Retina (tissue), 1 donor: ENCODE measurements around the gene TTC22.

Source experiments
- DNase-seq: peaks from one replicate; pipeline ENCODE4 v3.0.0-alpha.2; 2016

Gene TTC22

GRCh38 chr1:54800899-54801759, at the start of gene TTC22:
Gene TTC22, minus strand, starts transcription at chr1:54801323. Its CDS starts 160 bp downstream, at chr1:54801163.
- DNase-seq: peak; percentile 74

GRCh38 chr1:54850737-54851136, 49.6 kb upstream of the TTC22 start:
- DNase-seq: no peak

GRCh38 chr1:54850069-54850730, 49.1 kb upstream of the TTC22 start:
- no peak for DNase-seq

- DNase-seq: no peak
Observed at GRCh38 chr1:54849219-54850068, 48.3 kb upstream of the TTC22 start.

GRCh38 chr1:54848134-54848948, 47.2 kb upstream of the TTC22 start:
- DNase-seq: no peak

GRCh38 chr1:54846716-54847284, 45.7 kb upstream of the TTC22 start:
- DNase-seq: no peak

- DNase-seq: no peak
Observed at GRCh38 chr1:54846301-54846700, 45.2 kb upstream of the TTC22 start.

- no peak for DNase-seq
Observed at GRCh38 chr1:54845772-54846171, 44.6 kb upstream of the TTC22 start.

- no peak for DNase-seq
Observed at GRCh38 chr1:54844564-54844963, 43.4 kb upstream of the TTC22 start.

- no peak for DNase-seq
Observed at GRCh38 chr1:54843449-54843848, 42.3 kb upstream of the TTC22 start.

GRCh38 chr1:54842963-54843362, 41.8 kb upstream of the TTC22 start:
- no peak for DNase-seq

- DNase-seq: no peak
Observed at GRCh38 chr1:54842206-54842915, 41.2 kb upstream of the TTC22 start.

- DNase-seq: no peak
Observed at GRCh38 chr1:54839824-54840223, 38.7 kb upstream of the TTC22 start.

- DNase-seq: no peak
Observed at GRCh38 chr1:54838565-54839180, 37.5 kb upstream of the TTC22 start.

- no peak for DNase-seq
Observed at GRCh38 chr1:54837002-54837853, 36.1 kb upstream of the TTC22 start.

GRCh38 chr1:54836594-54836993, 35.5 kb upstream of the TTC22 start:
- DNase-seq: no peak

- no peak for DNase-seq
Observed at GRCh38 chr1:54835970-54836369, 34.8 kb upstream of the TTC22 start.

GRCh38 chr1:54835131-54835898, 34.2 kb upstream of the TTC22 start:
- no peak for DNase-seq

GRCh38 chr1:54834007-54834541, 33.0 kb upstream of the TTC22 start:
- no peak for DNase-seq
